GM19324 (cell line): ENCODE data around the gene MCC.

Source experiments
- ATAC-seq: cut with Tn5 transposase; IDR thresholded peaks from one replicate; pipeline ENCODE4 v1.9.1; 2021; ENCODE audit warnings: mild to moderate bottlenecking, moderate library complexity; ENCODE audit not compliant: unreplicated experiment, low FRiP score

Gene MCC

GRCh38 chr5:113071401-113071800, 416.9 kb downstream of the MCC start:
- no peak for ATAC-seq

GRCh38 chr5:113070901-113071300, 417.4 kb downstream of the MCC start:
- no peak for ATAC-seq

GRCh38 chr5:113068559-113068958, 419.7 kb downstream of the MCC start:
- ATAC-seq = no peak

- no peak for ATAC-seq
These were observed 420.5 kb downstream of the MCC start for GRCh38 chr5:113067635-113068344.

- no peak for ATAC-seq
These were observed 422.6 kb downstream of the MCC start for GRCh38 chr5:113065626-113066025.

GRCh38 chr5:113064806-113065205, 423.4 kb downstream of the MCC start:
- ATAC-seq = no peak

GRCh38 chr5:113063927-113064326, 424.3 kb downstream of the MCC start:
- no peak for ATAC-seq

GRCh38 chr5:113062869-113063508, 425.3 kb downstream of the MCC start:
- ATAC-seq = no peak

- no peak for ATAC-seq
These were observed 426.1 kb downstream of the MCC start for GRCh38 chr5:113061846-113062780.

GRCh38 chr5:113060408-113061025, 427.7 kb downstream of the MCC start:
- no peak for ATAC-seq

- no peak for ATAC-seq
These were observed 428.8 kb downstream of the MCC start for GRCh38 chr5:113059232-113060040.

- no peak for ATAC-seq
These were observed 429.5 kb downstream of the MCC start for GRCh38 chr5:113058706-113059226.

GRCh38 chr5:113058269-113058668, 430.0 kb downstream of the MCC start:
- no peak for ATAC-seq

- ATAC-seq = no peak
These were observed 430.7 kb downstream of the MCC start for GRCh38 chr5:113057557-113057984.

- ATAC-seq = no peak
These were observed 431.3 kb downstream of the MCC start for GRCh38 chr5:113056988-113057387.

- ATAC-seq = no peak
These were observed 433.4 kb downstream of the MCC start for GRCh38 chr5:113054899-113055298.

- ATAC-seq = no peak
These were observed 434.7 kb downstream of the MCC start for GRCh38 chr5:113053511-113053995.

GRCh38 chr5:113052041-113052795, 436.0 kb downstream of the MCC start:
- no peak for ATAC-seq
